Activated gamma-delta T cell (primary cell): ENCODE measurements around the gene KCNA4.
"Not testable (repeated sequence)": the region's sequence is repeated elsewhere in the genome, so short reads cannot be mapped to it uniquely, and the experiment has no call there.

Experiments
- DNase-seq: peaks from one replicate; lab custom pipeline; 2025; lab: John Stamatoyannopoulos, UW
- total RNA-seq, 2 donors: gene quantifications; one replicate each; lab custom pipeline; 2026; lab: John Stamatoyannopoulos, UW

Gene KCNA4
- 0 reads per million in 2 donors for total RNA-seq

DNA sequence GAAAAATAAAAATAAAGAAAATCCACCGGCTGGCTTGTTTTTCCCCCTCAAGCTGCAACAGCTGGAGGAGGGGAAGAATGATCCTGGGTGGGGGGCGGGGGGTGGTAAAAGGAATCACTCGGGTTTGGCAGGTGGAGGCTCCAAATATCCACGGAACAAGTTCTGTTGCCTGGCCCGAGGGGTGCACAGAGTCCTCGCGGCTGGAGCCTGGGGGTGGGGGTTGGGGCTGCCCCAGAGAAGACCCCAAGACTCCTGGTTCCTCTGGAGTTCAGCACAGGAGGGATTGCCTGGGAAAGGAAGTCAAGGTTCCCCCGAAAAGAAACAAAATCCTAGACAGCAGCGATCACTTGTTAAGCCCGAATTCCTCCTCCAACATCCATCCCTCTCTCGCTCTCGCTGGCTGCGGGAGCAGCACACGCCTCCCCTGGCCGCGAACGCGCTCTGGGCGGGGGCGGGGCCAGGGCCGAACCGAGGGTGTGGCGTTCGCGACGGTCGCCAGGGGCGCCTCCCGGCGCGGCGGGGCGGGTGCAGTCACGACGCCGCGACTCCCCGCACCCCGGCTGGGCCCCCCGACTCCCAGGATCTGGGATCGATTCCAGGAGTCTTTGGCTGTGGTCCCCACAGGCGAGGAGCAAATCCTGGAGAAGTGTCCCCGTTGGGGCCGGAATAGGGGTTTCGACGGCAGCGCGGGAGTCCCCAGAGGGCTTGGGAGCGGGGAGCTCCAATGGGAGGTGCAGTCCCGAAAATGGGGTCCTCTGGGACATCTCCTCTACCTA, at the start of gene KCNA4:
TSS of gene KCNA4 (minus strand) at position 443 of the 776 bp plus-strand sequence. CDS start 4,352 bp downstream, outside the sequence.
- DNase-seq = no peak

DNA sequence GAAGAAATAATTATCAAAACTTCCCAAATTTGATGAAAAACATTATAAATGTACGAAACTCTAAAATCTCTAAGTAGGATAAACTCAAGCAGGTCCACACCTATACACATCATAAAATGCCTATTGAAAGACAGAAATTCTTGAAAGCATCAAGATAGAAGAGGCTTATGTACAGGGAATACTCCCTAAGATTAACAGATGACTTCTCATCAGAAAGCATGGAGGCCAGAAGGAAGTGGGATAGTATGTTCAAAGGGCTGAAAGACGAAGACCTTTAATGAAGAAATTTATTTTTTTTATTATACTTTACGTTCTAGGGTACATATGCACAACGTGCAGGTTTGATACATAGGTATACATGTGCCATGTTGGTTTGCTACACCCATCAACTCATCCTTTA, 45.3 kb upstream of the KCNA4 start:
- DNase-seq = no peak

DNA sequence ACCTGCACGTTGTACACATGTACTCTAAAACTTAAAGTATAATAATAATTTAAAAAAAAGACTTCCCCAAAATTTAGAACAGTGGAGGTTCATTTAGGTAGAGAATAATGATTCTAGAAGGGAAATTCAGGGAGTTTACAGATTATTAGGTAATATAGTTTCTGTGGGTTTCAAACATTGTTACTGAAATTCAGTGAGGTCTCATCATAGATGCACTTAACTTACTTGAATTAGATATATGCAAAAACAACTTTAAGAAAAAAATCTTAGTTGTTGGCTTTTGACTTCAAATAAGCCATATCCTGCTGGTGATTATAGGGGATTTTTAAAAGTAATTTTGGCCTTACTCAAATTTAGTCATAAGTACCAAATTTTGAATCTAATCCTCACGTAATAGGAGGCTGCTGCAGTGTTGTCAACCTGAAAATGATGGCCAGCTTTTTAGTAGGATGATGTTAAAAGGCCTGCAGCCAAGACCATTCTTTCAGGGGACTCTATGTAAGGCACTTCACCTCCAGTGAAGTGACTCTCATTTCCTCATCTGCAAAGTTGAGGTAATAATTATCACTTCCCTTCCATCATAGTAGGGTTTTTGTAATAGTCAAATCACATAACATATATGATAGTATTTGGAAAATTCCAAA, 42.5 kb upstream of the KCNA4 start:
- DNase-seq = no peak

- DNase-seq = no peak
Observed at GRCh38 chr11:30049214-30049613, 32.4 kb upstream of the KCNA4 start.

DNA sequence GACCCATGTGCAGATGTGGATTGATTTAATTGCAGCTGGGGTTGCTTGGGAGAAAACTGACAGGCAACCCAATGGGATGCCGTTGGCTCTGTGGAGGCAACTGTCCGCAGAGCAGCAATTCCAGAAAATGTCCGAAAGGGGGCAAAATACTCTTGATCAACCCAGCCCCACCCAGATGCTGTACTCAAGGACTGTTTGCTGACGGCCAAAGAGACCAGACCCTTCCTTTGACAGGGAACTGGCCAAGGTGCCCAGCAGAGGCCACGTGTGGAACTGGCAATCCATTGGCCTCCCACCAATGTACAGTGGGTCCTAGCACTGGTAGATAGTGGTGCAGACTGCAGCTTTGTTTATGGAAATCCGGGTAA, 29.7 kb upstream of the KCNA4 start:
- no peak for DNase-seq

GRCh38 chr11:30045921-30046577, 29.2 kb upstream of the KCNA4 start:
- no peak for DNase-seq

GRCh38 chr11:30045144-30045543, 28.3 kb upstream of the KCNA4 start:
- no peak for DNase-seq

- no peak for DNase-seq
Observed at GRCh38 chr11:30041171-30041570, 24.3 kb upstream of the KCNA4 start.

DNA sequence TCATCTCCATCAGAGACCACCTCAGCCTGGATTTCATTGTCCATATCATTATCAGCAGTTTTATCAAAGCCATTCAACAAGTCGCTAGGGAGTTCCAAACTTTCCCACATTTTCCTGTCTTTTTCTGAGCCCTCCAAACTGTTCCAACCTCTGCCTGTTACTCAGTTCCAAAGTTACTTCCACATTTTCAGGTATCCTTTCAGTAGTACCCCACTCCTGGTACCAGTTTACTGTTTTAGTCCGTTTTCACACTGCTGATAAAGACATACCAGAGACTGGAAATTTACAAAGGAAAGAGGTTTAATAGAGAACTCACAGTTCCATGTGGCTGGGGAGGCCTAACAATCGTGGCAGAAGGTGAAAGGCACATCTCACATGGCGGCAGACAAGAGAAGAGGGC, 17.9 kb upstream of the KCNA4 start:
- DNase-seq = not testable (repeated sequence)

GRCh38 chr11:30034166-30034565, 17.3 kb upstream of the KCNA4 start:
- DNase-seq = not testable (repeated sequence)

- DNase-seq = no peak
Observed at GRCh38 chr11:30025396-30026139, 8.7 kb upstream of the KCNA4 start.

- DNase-seq = no peak
Observed at GRCh38 chr11:30023074-30023473, 6.2 kb upstream of the KCNA4 start.

- no peak for DNase-seq
Observed at GRCh38 chr11:30019481-30019880, 2.7 kb upstream of the KCNA4 start.

DNA sequence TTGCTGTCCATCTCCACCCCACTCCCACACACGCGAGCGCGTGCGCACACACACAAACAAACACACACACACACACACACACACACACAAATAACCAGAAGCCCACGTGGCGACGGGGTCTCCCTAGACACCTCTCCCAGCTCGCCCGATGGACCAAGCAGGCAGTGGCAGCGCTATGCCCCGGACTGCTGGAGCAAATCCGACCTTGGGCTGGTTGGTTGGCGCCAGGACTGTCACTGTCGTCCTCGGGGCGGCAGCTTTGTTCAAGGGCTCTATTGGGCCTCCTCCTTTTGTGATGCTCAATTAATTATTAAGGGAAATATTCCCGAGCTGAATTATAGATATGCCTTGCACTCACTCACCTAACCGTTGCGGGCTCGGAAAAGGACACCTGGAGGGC, 1.7 kb upstream of the KCNA4 start:
- no peak for DNase-seq

DNA sequence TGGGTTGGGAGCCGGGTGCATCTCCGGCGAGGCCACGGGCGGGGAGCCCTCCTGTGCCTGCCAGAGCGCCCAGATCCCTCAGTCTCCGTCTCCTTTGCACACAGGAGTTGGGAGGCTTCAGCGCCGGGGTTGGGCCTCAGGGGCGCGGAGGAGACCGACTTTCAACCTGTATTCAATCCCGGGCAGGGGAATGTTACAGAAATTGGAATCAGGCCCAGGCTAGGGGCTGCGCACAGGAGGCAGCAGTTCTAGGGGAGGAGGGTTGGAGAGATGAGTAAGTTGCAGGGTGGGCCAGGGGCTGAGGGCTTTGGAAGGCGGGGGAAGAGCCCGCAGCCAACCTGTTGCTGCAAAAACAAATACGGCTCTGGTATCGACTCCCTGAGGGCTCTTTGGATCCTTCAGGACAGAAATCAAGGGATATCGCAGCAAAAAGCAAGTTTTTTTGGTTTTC, 640 bp upstream of the KCNA4 start:
- no peak for DNase-seq

DNA sequence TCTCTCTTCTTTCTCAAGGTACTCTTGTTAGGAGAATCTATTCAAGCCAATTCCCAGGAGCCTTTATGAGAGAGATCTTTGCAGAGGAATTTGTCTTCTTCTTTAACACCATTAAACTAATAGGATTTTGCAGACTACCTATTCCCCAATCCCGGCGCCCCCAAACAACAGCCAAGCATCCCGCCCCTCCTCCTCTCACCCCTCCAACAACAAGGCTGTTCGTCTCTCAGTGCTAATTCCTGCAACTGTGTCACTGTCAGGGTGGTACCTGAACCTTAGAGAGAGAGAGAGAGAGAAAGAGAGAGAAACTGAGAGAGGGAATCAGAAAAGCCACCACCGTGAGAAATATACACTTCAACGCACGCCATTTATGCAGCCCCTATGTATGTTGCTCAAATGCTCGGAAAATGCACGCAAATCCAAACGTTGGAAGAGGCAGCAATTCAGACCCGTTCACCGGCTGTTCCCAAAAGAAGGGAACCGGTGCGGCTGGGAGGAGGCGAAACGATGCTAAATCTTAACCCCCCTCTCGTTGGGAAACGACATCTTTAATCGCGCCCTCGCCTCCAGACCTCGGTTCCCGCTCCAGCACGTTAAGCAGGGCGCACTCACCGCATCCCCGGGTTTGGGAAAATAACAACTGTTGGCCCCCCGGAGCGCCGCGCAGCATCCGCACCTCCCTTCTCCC, 961 bp downstream of the KCNA4 start:
- DNase-seq = no peak

DNA sequence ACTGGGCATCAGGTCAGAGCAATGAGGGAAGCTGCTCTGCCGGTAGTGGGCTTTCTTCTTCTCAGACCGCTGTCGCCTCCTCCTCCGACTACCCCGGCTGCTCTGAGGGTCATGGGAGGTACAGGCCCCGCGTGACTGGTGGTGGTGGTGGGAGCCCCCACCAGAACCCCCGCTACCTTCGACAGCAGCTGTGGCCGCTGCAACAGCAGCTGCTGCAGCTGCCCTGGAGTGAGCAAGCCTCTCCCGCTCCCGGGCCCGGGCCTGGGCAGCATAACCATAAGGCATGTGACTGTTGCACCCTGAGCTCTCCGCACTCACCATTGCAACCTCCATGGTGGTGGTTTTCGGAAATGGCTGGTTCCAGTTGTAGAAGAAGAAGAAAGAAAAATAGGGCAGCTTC, 4.5 kb downstream of the KCNA4 start:
- DNase-seq = no peak

DNA sequence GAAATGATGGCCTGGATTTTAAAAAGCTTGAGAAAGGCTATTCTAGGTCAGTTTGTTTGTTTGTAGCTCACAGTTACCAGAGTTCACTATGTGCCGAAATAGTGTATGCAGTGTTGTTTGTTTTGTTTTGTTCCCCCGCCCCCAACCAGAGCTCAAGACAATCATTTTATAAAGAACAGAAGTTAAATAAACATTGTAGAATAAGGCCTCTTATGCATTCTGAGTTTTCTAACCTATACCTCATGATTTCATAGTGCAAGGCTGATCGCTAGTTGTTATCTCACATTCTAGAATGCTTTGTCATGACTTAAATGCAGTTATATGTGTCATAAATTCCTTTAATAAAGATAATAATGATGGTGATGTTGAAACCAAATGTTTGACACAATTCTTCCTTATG, 7.8 kb downstream of the KCNA4 start:
- DNase-seq = no peak

- no peak for DNase-seq
Observed at GRCh38 chr11:30006876-30007275, 10.0 kb downstream of the KCNA4 start.

GRCh38 chr11:30002157-30002785, 14.6 kb downstream of the KCNA4 start:
- no peak for DNase-seq
